GM13976 (cell line): ENCODE results near the gene IMPDH1.
A peak's percentile ranks its signal among the peaks of the same experiment; 100 is the strongest.

ENCODE experiments used
- DNase-seq: peaks from one replicate; pipeline ENCODE4 v3.0.0; 2012; ENCODE audit warnings: low spot score
- in situ Hi-C: fragments of 300-500 bp; cut with MboI; formaldehyde crosslinking; loops from one replicate; pipeline ENCODE4 v1.12.0; 2022; ENCODE audit warnings: low sequenced_read_pairs, mixed read lengths, inconsistent platforms; ENCODE audit not compliant: unreplicated experiment
- TF ChIP-seq, protein P1 (sequence below): IDR thresholded peaks from 2 replicates; pipeline ENCODE4 v1.5.1; 2012; ENCODE audit warnings: borderline replicate concordance, mild to moderate bottlenecking; ENCODE audit not compliant: insufficient read depth; ENCODE audit errors: extremely low read depth, missing control alignments, control extremely low read depth

The IMPDH1 gene

DNA sequence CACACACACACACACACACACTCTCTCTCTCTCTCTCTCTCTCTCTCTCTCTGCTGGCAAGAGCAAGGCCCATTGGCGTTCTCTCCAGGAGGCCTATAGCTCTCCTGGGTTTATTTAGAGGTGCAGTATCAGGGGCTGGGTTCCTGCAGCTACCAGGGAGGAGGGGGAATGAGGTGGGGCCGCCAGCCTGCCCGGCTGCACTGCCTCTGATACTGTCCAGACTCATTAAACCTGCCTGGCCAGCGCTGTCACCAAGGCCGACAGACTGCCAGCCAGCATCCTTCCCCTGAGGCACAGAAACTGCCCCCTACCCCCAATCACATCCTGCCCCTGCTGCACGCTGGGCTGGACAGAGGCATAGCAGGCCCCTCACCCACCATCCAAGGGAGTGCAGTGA, 52.6 kb downstream of the IMPDH1 start:
- in situ Hi-C loops: no loop called here
- TF ChIP-seq, protein P1, sequence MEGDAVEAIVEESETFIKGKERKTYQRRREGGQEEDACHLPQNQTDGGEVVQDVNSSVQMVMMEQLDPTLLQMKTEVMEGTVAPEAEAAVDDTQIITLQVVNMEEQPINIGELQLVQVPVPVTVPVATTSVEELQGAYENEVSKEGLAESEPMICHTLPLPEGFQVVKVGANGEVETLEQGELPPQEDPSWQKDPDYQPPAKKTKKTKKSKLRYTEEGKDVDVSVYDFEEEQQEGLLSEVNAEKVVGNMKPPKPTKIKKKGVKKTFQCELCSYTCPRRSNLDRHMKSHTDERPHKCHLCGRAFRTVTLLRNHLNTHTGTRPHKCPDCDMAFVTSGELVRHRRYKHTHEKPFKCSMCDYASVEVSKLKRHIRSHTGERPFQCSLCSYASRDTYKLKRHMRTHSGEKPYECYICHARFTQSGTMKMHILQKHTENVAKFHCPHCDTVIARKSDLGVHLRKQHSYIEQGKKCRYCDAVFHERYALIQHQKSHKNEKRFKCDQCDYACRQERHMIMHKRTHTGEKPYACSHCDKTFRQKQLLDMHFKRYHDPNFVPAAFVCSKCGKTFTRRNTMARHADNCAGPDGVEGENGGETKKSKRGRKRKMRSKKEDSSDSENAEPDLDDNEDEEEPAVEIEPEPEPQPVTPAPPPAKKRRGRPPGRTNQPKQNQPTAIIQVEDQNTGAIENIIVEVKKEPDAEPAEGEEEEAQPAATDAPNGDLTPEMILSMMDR: no peak
- no peak for DNase-seq

DNA sequence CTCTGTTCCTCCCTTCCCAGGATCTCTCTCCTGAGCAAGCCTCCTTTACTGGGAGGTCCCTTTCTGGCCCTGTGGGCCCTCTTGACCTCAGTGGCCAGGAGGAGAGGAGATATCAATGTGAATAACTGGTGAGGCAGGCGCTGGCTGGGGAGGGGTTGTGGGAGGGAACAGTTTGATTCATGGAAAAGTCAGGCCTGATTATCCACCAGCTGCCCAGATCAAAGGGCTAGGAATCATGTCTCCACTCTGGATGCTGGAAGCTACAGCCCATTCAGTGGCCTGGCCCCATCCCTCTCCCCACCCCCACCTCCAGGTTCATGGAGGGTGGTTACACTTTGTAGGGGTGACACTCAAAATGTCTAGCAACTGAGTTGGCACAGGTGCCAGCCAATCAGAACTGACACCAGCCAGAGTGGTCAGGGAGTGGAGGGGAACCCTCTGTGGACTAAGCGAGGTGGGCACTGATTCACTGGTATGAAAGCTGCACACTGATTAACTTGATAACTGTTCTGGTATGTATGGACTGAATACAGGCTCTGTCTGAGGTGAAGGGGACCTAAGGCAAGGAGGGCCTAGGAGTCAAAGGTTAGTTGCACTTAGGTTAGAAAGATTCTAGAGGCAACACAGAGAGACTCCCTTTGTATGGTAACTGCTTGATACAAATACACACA, 53.1 kb downstream of the IMPDH1 start:
- DNase-seq: no peak
- TF ChIP-seq, protein P1: no peak
- in situ Hi-C loops: no loop called here

DNA sequence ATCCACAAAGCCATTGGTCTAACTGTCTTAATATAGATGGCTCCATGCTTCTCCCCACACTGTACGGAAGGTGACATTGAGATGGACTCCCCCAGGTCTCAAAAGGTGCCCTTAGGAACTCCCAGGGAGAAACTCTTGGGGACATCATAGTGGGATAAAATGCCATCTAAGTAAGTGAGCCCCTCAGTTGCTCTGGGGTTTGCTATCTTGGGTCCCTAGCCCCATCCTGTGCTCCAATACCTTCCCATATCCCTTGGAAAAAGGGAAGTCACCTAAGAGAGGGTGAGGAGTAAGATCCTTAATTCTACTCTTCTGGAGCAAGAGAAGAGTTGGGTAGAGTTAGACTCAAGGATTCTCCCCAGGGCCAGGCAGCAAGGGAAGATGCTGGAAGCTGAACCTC, 56.2 kb downstream of the IMPDH1 start:
- TF ChIP-seq, protein P1: no peak
- in situ Hi-C loops: no loop called here
- no peak for DNase-seq

DNA sequence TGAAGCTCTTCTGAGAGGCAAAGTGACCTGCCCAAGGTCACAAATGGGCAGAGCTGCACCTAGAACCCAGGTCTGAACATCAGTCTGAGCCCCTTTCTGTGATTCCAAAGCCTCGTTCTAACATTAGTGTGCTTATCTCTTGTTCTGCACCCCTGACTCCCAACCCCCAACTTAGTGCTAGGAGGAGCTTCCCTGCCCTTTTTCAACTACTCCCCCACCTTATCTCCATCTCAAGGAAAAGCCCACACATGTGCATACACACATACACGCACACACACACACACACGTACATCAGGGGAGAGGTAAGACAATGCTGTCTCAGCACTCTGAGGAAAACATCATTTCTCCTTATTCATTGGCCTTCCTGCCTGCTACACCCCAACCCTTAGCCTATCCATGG, 56.6 kb downstream of the IMPDH1 start:
- in situ Hi-C loops: no loop called here
- no peak for DNase-seq
- TF ChIP-seq, protein P1: no peak

DNA sequence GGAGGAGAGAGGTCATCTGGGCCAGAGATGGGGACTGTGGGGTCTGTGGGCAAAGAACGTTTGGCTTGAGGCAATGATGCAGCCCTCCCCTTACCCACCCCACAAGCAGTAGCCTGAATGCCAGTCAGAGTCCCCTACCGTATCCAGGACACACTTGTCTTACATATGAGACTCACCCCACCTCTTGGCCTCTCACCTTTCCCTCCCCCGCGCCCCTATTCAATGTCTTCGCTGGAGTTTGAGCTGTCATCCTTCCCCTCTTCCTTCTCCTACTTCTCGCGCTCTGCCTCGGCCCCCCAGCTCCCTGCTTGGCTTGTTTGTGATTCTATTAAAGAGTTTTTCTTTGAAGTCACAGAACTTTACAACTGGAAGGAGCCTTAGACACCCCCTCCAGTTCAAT, 57.1 kb downstream of the IMPDH1 start:
- TF ChIP-seq, protein P1: no peak
- in situ Hi-C loops: no loop called here
- no peak for DNase-seq

DNA sequence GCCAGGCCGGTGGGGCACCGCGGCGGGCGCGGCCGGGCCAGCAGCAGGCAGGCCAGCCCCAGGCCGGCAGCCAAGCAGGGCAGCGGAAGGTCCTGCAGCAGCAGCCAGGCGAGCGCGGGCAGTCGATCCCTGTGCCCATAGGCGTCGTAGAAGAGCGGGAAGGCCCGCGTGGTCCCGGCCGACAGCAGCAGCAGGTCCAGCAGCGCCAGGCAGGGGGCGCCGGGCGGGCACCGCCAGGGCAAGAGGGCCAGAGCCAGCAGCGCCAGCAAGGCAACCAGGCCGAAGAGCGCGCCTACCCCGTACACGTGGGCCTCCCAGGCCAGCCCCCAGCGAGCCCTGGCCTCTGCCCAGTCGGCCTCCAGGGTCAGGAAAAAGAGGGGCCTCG, 57.6 kb downstream of the IMPDH1 start:
- TF ChIP-seq, protein P1: peak; percentile 10
- in situ Hi-C loops: no loop called here
- DNase-seq: no peak
